ENCODE results near the gene ADTRP. TPM values are rescaled to one million over a fixed set of nuclear protein-coding genes. Genes with fewer than 3 reads are reported as not detected.

The ADTRP gene
- total RNA-seq, 1 experiment from 2014 or later: 0.86 TPM

DNA sequence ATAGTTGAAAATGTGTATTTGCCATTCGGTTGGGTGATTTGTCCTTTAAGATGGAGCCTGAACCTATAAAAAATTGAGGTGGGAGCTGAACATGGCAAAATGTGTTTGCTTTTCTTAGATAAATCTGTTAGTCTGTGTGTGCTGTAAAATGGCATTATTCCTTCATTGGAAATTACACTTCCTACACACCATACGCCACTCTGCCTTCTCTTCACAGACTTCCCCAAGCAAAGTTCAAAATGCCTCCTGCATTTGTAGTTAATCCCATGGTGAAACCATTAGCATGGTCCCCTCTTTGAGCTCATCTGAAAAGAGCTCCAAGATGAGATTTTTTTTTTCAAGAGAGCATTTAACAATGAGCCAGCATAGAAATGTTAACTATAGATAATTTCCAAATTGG is 567 bp downstream of the ADTRP start:
- no peaks in the 10 kb centered on the region for H3K36me3 ChIP-seq (ENCODE audit: control insufficient read depth in 1 of 2, insufficient read depth in 2 of 2, low read length in 2 of 2)
- intact Hi-C loops (cut with micrococcal nuclease): no loop called here
- H3K27ac ChIP-seq (ENCODE audit: low read depth, low read length): no peak overlapping the region
- no peaks in the 10 kb centered on the region for H3K9me3 ChIP-seq (ENCODE audit: control insufficient read depth in 1 of 2, insufficient read depth in 1 of 2, low read depth in 1 of 2, low read length in 2 of 2)
- ChIA-PET CTCF (no interaction called here), POLR2A (no interaction called here), RAD21 (ENCODE audit: low non-redundant PET in 1 of 2, low total read pairs in 2 of 2, uncharacterized antibody in 2 of 2, unreplicated experiment in 2 of 2) (no interaction called here)
- H2AFZ ChIP-seq (ENCODE audit: low read depth, low read length, poor library complexity, severe bottlenecking): no peak overlapping the region
- H3K4me1 ChIP-seq (ENCODE audit: control insufficient read depth in 1 of 2, insufficient read depth in 2 of 2, low read length in 2 of 2): peaks cover 0 to 4% of the 10 kb centered on the region in 2 experiments; a peak in 2 of 4 replicates
- no peaks in the 10 kb centered on the region for H4K20me1 ChIP-seq (ENCODE audit: insufficient read depth)
- H3K9me2 ChIP-seq (ENCODE audit: insufficient read depth): no peaks in the 10 kb centered on the region
- no peak overlapping the region for H3K4me3 ChIP-seq (replicated peaks in 1 of 2; ENCODE audit: low read depth in 1 of 2, low read length in 2 of 2)
- TF ChIP-seq ELF1 (IDR thresholded peaks at IDR 0.05; ENCODE audit: borderline replicate concordance, low read depth) (no peak), SP1 (IDR thresholded peaks at IDR 0.05; ENCODE audit: low read depth) (no peak), FOSL1 (IDR thresholded peaks at IDR 0.05; ENCODE audit: low read depth) (no peak), CBX3 (IDR thresholded peaks at IDR 0.05; ENCODE audit: low read depth) (no peak), RAD21 (IDR thresholded peaks at IDR 0.05; ENCODE audit: low read depth) (no peak), EGR1 (IDR thresholded peaks at IDR 0.05; ENCODE audit: low read depth) (no peak), EZH2phosphoT487 (IDR thresholded peaks at IDR 0.05; ENCODE audit: borderline replicate concordance) (no peak), EZH2 (IDR thresholded peaks at IDR 0.05) (no peak), JUND (IDR thresholded peaks at IDR 0.05) (no peak), ZNF274 (IDR thresholded peaks at IDR 0.05; ENCODE audit: low read depth, low read length) (no peak), POLR2AphosphoS5 (IDR thresholded peaks at IDR 0.05; ENCODE audit: low read depth, low read length) (no peak), CEBPB (IDR thresholded peaks at IDR 0.05; ENCODE audit: low read depth) (no peak)
- TF ChIP-seq, protein P1, sequence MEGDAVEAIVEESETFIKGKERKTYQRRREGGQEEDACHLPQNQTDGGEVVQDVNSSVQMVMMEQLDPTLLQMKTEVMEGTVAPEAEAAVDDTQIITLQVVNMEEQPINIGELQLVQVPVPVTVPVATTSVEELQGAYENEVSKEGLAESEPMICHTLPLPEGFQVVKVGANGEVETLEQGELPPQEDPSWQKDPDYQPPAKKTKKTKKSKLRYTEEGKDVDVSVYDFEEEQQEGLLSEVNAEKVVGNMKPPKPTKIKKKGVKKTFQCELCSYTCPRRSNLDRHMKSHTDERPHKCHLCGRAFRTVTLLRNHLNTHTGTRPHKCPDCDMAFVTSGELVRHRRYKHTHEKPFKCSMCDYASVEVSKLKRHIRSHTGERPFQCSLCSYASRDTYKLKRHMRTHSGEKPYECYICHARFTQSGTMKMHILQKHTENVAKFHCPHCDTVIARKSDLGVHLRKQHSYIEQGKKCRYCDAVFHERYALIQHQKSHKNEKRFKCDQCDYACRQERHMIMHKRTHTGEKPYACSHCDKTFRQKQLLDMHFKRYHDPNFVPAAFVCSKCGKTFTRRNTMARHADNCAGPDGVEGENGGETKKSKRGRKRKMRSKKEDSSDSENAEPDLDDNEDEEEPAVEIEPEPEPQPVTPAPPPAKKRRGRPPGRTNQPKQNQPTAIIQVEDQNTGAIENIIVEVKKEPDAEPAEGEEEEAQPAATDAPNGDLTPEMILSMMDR (IDR thresholded peaks at IDR 0.05 in 2 of 3, conservative IDR thresholded peaks at IDR 0.05 in 1 of 3; ENCODE audit: borderline replicate concordance in 1 of 3, insufficient read depth in 1 of 3, low read depth in 2 of 3, low read length in 2 of 3): no peak
- TF ChIP-seq, protein P2, sequence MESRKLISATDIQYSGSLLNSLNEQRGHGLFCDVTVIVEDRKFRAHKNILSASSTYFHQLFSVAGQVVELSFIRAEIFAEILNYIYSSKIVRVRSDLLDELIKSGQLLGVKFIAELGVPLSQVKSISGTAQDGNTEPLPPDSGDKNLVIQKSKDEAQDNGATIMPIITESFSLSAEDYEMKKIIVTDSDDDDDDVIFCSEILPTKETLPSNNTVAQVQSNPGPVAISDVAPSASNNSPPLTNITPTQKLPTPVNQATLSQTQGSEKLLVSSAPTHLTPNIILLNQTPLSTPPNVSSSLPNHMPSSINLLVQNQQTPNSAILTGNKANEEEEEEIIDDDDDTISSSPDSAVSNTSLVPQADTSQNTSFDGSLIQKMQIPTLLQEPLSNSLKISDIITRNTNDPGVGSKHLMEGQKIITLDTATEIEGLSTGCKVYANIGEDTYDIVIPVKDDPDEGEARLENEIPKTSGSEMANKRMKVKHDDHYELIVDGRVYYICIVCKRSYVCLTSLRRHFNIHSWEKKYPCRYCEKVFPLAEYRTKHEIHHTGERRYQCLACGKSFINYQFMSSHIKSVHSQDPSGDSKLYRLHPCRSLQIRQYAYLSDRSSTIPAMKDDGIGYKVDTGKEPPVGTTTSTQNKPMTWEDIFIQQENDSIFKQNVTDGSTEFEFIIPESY (IDR thresholded peaks at IDR 0.05; ENCODE audit: extremely low read depth, insufficient replicate concordance, low read length): no peak
- TF ChIP-seq, protein P3, sequence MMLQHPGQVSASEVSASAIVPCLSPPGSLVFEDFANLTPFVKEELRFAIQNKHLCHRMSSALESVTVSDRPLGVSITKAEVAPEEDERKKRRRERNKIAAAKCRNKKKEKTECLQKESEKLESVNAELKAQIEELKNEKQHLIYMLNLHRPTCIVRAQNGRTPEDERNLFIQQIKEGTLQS (IDR thresholded peaks at IDR 0.05): no peak
- TF ChIP-seq, protein P4, sequence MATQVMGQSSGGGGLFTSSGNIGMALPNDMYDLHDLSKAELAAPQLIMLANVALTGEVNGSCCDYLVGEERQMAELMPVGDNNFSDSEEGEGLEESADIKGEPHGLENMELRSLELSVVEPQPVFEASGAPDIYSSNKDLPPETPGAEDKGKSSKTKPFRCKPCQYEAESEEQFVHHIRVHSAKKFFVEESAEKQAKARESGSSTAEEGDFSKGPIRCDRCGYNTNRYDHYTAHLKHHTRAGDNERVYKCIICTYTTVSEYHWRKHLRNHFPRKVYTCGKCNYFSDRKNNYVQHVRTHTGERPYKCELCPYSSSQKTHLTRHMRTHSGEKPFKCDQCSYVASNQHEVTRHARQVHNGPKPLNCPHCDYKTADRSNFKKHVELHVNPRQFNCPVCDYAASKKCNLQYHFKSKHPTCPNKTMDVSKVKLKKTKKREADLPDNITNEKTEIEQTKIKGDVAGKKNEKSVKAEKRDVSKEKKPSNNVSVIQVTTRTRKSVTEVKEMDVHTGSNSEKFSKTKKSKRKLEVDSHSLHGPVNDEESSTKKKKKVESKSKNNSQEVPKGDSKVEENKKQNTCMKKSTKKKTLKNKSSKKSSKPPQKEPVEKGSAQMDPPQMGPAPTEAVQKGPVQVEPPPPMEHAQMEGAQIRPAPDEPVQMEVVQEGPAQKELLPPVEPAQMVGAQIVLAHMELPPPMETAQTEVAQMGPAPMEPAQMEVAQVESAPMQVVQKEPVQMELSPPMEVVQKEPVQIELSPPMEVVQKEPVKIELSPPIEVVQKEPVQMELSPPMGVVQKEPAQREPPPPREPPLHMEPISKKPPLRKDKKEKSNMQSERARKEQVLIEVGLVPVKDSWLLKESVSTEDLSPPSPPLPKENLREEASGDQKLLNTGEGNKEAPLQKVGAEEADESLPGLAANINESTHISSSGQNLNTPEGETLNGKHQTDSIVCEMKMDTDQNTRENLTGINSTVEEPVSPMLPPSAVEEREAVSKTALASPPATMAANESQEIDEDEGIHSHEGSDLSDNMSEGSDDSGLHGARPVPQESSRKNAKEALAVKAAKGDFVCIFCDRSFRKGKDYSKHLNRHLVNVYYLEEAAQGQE (IDR thresholded peaks at IDR 0.05; ENCODE audit: low read depth): no peak
- no peak overlapping the region for H3K9ac ChIP-seq (ENCODE audit: low read length)
- no peaks in the 10 kb centered on the region for H3K79me2 ChIP-seq (ENCODE audit: insufficient read depth, low read length)
- BruUV-seq (replicated peaks): no TSS peak
- H3K27me3 ChIP-seq (ENCODE audit: insufficient read depth, low read length): no peaks in the 10 kb centered on the region
- no peak for ATAC-seq
- DNase-seq (ENCODE audit: low read depth, low spot score): no peak
- H3K4me2 ChIP-seq (ENCODE audit: low read length): no peak overlapping the region

All from HCT116 (cell line).